COR-L47 (cell line): Measurements from ENCODE around the gene SH3BGRL.
"Not testable (repeated sequence)": the region's sequence is repeated elsewhere in the genome, so short reads cannot be mapped to it uniquely, and the experiment has no call there.

Source experiments
- DNase-seq: peaks from one replicate; lab custom pipeline; 2025; lab: John Stamatoyannopoulos, UW

SH3BGRL gene

DNA sequence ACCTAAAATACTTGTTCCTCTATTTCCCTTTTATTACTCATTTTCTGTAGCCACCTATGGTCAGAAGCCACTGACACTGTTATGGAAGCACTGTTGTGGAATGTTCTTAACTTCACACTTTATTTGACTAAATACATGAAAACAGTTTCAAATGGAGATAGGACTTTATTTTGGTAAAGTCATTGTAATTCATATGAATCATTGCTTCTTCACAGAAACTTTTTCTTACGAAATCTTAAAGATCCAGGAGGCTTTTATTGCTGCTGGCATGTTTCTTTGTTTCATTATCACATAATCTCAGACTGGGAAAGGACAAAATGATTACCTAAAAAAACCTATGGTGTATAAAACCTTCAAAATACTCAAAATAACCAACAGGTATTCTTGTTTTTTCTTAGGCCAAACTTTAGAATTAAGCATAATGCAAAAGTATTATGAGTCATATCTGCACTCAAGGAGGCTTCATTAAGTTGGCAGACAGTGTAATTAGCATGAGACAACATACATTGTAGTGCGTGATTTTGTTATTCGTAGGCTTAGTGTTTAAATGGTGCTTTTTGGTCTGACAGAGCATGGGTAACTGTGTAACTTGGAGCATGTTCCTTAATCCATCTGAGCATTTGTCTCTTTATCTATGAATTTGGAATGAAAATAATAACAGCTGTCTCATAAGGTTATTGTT is 58.0 kb downstream of the SH3BGRL start:
- no peak for DNase-seq

GRCh38 chrX:81261576-81261975 is 59.7 kb downstream of the SH3BGRL start:
- DNase-seq = no peak

- no peak for DNase-seq
These were observed 61.2 kb downstream of the SH3BGRL start for GRCh38 chrX:81263059-81263458.

- DNase-seq = no peak
These were observed 76.7 kb downstream of the SH3BGRL start for GRCh38 chrX:81278616-81279015.

- DNase-seq = no peak
These were observed 78.2 kb downstream of the SH3BGRL start for GRCh38 chrX:81280148-81280547.

DNA sequence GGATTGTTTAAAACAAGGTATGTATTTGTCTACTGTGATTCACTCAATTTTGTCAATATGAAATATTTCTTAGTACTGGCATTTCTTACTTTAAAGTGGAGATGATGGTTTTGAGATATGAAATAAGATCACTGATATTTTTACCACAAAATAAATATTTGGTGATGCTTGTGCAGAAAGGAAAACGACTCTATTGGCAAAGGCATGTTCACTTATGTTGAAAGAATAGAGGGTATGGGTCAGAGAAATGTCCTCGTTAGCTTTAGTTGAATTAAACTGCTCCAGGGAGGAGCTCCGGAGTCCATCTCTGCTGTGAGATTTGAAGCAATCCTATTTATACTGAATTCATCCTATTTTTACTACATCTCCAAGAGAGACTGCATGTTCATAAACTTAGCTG is 84.2 kb downstream of the SH3BGRL start:
- DNase-seq = no peak

DNA sequence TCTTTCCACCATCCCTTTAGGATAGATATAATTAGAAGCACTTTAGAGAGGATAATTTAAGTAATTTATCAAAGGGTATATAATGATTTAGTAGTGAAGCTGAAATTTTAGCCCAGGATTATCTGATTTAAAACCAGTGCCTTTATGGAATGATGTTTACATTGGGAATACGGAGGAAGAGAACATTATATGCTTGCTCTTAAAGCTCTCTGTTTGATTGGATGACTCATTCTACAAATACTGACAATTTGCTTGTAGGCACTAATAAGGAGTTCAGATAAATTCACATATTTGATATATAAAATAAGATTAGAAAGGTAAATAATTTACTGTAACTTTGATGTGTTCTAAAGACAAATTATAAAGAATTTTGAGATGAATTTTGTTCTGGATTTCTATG is 84.7 kb downstream of the SH3BGRL start:
- DNase-seq = no peak

DNA sequence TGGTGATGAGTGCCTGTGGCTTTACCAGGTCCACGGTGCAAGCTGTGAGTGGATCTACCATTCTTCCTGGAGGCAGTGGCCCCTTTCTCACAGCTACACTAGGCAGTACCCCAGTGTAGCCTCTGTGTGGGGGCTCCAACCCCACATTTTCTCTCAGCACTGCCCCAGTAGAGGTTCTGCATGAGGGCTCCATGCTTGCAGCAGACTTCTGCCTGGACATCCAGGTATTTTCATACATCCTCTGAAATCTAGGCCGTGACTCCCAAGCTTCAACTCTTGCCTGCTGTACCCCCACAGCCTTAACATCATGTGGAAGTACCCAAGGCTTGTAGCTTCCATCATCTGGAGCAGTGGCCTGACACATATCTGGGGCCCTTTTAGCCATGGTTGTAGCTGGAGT is 90.1 kb downstream of the SH3BGRL start:
- DNase-seq = no peak

- DNase-seq = no peak
These were observed 92.2 kb downstream of the SH3BGRL start for GRCh38 chrX:81294101-81294500.

DNA sequence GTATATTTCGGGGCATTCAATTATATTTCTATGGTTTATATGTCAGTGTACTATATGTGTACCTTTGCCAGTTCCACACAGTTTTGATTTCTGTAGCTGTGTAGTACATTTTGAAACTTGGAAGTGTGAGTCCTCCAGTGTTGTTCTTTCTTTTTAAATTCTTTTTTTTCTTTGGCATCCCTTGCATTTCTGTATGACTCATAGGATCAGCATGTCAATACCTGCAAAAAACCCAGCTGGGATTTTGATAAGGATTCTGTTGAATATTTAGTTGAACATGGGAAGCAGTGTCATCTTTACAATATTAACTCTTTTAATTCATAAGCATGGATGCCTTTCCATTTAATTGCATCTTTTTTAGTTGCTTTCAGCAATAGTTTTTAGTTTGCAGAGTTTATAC is 100.0 kb downstream of the SH3BGRL start:
- no peak for DNase-seq

- DNase-seq = no peak
These were observed 102.7 kb downstream of the SH3BGRL start for GRCh38 chrX:81304563-81304962.

- no peak for DNase-seq
These were observed 103.3 kb downstream of the SH3BGRL start for GRCh38 chrX:81305240-81305639.

GRCh38 chrX:81308086-81308829 is 106.4 kb downstream of the SH3BGRL start:
- no peak for DNase-seq

- DNase-seq = no peak
These were observed 114.3 kb downstream of the SH3BGRL start for GRCh38 chrX:81316163-81316562.

DNA sequence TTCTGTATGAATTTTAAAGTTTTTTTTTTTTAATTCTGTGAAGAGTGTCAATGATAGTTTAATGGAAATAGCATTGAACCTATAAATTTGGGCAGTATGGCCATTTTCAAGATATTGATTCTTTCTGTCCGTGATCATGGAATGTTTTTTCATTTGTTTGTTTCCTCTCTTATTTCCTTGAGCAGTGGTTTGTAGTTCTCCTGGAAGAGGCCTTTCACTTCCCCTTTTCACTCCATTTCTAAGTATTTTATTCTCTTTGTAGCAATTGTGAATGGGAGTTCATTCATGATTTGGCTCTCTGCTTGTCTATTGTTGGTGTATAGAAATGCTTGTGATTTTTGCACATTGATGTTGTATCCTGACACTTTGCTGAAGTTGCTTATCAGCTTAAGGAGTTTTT is 129.8 kb downstream of the SH3BGRL start:
- DNase-seq = not testable (repeated sequence)

- DNase-seq = no peak
These were observed 134.7 kb downstream of the SH3BGRL start for GRCh38 chrX:81336455-81337152.

GRCh38 chrX:81337805-81338204 is 135.9 kb downstream of the SH3BGRL start:
- DNase-seq = no peak

- no peak for DNase-seq
These were observed 137.0 kb downstream of the SH3BGRL start for GRCh38 chrX:81338924-81339323.

- DNase-seq = not testable (repeated sequence)
These were observed 143.4 kb downstream of the SH3BGRL start for GRCh38 chrX:81345296-81345695.
